Measurements from ENCODE around the gene MASP2.
"Not testable (repeated sequence)": the region's sequence is repeated elsewhere in the genome, so short reads cannot be mapped to it uniquely, and the experiment has no call there.

The MASP2 gene

DNA sequence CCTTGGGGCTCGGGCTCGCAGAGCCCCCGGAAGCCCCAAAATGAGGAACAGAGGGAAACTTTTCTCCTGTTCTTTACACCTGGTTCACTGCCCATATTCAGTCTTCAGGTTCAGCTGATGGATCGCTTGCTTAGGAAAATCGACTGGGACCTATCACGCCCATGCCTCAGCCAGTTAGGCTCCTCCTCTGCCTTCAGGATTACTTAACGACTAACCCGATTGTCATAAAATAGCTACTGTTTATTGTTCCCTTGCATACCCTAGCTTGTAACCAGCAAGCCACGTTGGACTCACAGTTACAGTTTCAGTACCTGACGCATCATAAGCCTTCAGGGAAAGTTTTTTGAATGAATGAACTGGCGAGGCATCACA, 33.9 kb downstream of the MASP2 start:
- no peak for TF ChIP-seq CTCF (IDR thresholded peaks at IDR 0.05; ENCODE audit: low read depth, low read length)
- no peaks in the 10 kb centered on the region for H3K9me3 ChIP-seq (ENCODE audit: severe bottlenecking)
- peak overlapping the region; percentile 100 for H3K27ac ChIP-seq
- peak overlapping the region; percentile 89 for H3K4me3 ChIP-seq (ENCODE audit: low read depth, low read length)
- no peaks in the 10 kb centered on the region for H3K27me3 ChIP-seq (ENCODE audit: insufficient read depth, low read depth, severe bottlenecking)
- no peak for DNase-seq
- H3K36me3 ChIP-seq, result peaks cover 57% of the 10 kb centered on the region

DNA sequence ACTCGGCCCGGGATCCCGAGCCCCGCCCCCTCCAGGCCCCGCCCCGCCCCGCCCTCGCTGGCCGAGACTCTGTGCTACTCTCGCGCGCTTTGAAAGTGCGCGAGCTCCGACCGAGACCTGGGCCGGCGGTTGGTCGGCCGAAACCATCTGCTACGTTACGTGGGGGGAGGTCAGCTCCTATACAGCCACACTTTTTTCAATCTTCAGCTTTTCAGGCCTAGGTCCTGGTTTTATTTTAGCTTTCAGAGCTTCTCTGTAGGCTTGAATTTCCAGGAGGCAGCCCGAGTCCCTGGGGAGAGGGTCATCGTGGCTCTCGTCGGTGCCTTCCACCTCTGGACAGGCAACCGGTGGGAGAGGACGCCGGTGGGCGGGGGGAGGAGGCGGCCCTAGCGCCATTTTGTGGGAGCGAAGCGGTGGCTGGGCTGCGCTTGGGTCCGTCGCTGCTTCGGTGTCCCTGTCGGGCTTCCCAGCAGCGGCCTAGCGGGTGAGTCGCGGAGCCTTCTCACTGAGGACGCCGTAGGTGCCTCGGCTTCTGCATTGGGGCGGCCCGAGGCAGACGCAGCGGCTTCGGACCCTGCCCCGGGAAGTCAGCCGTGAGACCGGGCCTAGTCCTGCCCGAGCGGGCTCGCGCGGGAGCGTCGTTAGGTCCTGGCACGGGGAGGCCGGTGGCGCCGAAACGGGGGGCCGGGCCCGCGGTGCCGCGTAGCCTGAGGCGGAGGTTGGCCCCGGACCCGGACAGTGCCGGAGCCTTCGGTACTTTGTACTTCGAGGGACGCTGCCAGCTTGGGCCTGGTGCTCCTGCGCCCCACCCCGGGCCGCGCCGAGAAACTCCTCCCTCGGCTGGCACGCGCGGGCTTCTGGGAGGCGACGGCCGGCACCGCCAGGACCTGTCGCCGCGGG, 34.5 kb downstream of the MASP2 start, which contains the start of gene TARDBP:
Gene TARDBP (plus strand): TSS at position 395 of the 900 bp plus-strand sequence. CDS start 1,074 bp downstream, outside the sequence.
- Histone ChIP-seq H3K27me3 (ENCODE audit: insufficient read depth, low read depth, severe bottlenecking) (no peaks in the 10 kb centered on the region), H3K27ac (peak within 1 kb of the TSS; percentile 100), H3K9me3 (ENCODE audit: severe bottlenecking) (no peaks in the 10 kb centered on the region), H3K36me3 (peaks cover 51% of the 10 kb centered on the region), H3K4me3 (ENCODE audit: low read depth, low read length) (peak within 1 kb of the TSS; percentile 89)
- DNase-seq, result peak; percentile 89
- TF ChIP-seq CTCF (IDR thresholded peaks at IDR 0.05; ENCODE audit: low read depth, low read length), result no peak

DNA sequence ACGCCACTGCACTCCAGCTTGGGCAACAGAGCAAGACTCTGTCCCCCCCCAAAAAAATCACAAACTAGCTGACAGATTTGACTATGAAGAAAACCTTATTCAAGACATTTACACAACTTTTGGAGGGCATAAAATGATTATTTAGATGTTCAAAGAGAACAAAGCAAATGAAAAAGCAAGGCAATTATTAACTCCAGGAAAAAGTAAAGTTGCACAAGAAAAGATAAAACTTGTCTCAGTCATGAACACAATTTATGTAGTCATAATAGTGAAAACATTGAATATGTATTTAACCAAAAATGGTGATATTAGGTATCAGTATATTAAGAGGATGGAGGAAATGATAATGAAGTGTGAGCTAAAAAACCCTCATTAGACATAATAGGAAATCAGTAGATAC, 46.5 kb downstream of the MASP2 start:
- TF ChIP-seq CTCF (IDR thresholded peaks at IDR 0.05; ENCODE audit: low read depth, low read length), result no peak
- no peak for DNase-seq
- no peaks in the 10 kb centered on the region for H3K27me3 ChIP-seq (ENCODE audit: insufficient read depth, low read depth, severe bottlenecking)
- no peaks in the 10 kb centered on the region for H3K36me3 ChIP-seq
- H3K4me3 ChIP-seq (ENCODE audit: low read depth, low read length), result no peak overlapping the region
- H3K27ac ChIP-seq, result no peak overlapping the region
- peaks cover 8% of the 10 kb centered on the region for H3K9me3 ChIP-seq (ENCODE audit: severe bottlenecking)

DNA sequence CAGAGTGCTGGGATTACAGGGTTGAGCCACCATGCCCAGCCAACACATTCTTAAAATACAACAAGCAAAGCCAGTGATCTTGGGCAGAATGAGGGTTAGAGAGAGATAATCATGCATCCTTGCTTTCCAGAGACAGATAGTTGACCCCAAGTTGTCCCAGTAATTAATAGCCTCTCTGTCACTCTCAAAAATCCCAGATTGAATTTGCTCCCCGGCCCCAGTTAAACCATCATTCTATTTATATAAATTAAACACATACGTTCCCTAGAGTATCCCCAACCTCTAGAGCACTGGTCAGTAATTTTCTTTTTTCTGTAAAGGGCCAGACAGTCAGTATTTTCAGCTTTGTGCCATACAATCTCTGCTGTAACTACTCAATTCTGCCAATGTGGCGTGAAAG, 50.9 kb downstream of the MASP2 start:
- no peak for TF ChIP-seq CTCF (IDR thresholded peaks at IDR 0.05; ENCODE audit: low read depth, low read length)
- H3K36me3 ChIP-seq, result no peaks in the 10 kb centered on the region
- peaks cover 8% of the 10 kb centered on the region for H3K9me3 ChIP-seq (ENCODE audit: severe bottlenecking)
- H3K4me3 ChIP-seq (ENCODE audit: low read depth, low read length), result no peak overlapping the region
- H3K27me3 ChIP-seq (ENCODE audit: insufficient read depth, low read depth, severe bottlenecking), result no peaks in the 10 kb centered on the region
- H3K27ac ChIP-seq, result no peak overlapping the region
- no peak for DNase-seq

DNA sequence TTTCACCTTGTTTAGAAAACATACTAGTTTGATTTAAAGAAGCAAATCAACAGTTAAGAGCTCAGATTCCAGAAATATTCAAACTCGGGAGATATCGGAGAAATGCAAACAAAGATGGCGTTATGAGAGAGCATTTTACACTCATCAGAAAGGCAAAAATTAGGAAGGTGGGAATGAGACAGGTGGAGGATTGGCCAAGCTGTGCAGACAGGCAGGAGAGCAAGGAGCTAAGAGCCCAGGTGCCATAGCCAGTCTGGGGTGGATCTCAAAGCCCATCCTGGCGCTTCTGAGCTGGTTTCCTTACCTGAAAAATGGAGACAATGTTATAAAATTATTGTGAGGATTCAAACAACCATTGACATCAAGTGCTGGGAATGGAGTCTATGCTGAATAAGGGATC, 54.2 kb downstream of the MASP2 start:
- H3K27me3 ChIP-seq (ENCODE audit: insufficient read depth, low read depth, severe bottlenecking), result no peaks in the 10 kb centered on the region
- no peaks in the 10 kb centered on the region for H3K36me3 ChIP-seq
- no peak for TF ChIP-seq CTCF (IDR thresholded peaks at IDR 0.05; ENCODE audit: low read depth, low read length)
- no peak overlapping the region for H3K4me3 ChIP-seq (ENCODE audit: low read depth, low read length)
- no peaks in the 10 kb centered on the region for H3K9me3 ChIP-seq (ENCODE audit: severe bottlenecking)
- no peak overlapping the region for H3K27ac ChIP-seq
- no peak for DNase-seq

GRCh38 chr1:10992004-10992403, 55.0 kb downstream of the MASP2 start:
- not testable (repeated sequence) for DNase-seq; H3K36me3 ChIP-seq; H3K4me3 ChIP-seq (ENCODE audit: low read depth, low read length); H3K27me3 ChIP-seq (ENCODE audit: insufficient read depth, low read depth, severe bottlenecking); H3K9me3 ChIP-seq (ENCODE audit: severe bottlenecking); H3K27ac ChIP-seq
